SJSA1 (cell line): ENCODE results near the gene CPM. TPM values are rescaled to one million over a fixed set of nuclear protein-coding genes. Genes with fewer than 3 reads are reported as not detected.
"Not testable (repeated sequence)": the region's sequence is repeated elsewhere in the genome, so short reads cannot be mapped to it uniquely, and the experiment has no call there.

ENCODE experiments used
- DNase-seq, 2 experiments: peaks; one replicate each; pipeline ENCODE4 v3.0.0-alpha.2; 2015 to 2020; ENCODE audit warnings: low spot score in 2 of 2, low read depth in 1 of 2
- H3K27ac ChIP-seq: fragments of 250-450 bp; sonication (Bioruptor Pico); 2 replicates; pipeline ENCODE4 v1.5.1; 2020; ENCODE audit warnings: mild to moderate bottlenecking, moderate library complexity
- H3K27me3 ChIP-seq: fragments of 250-450 bp; sonication (Bioruptor Pico); replicated peaks from 2 replicates; pipeline ENCODE4 v1.5.1; 2020; ENCODE audit warnings: mild to moderate bottlenecking, moderate library complexity
- H3K36me3 ChIP-seq: fragments of 250-450 bp; sonication (Bioruptor Pico); 2 replicates; pipeline ENCODE4 v1.5.1; 2020; ENCODE audit warnings: mild to moderate bottlenecking
- H3K4me1 ChIP-seq: fragments of 250-450 bp; sonication (Bioruptor Pico); replicated peaks from 2 replicates; pipeline ENCODE4 v1.6.1; 2021; ENCODE audit warnings: mild to moderate bottlenecking
- H3K4me3 ChIP-seq: fragments of 250-450 bp; sonication (Bioruptor Pico); 2 replicates; pipeline ENCODE4 v1.5.1; 2020; ENCODE audit warnings: mild to moderate bottlenecking
- H3K9me3 ChIP-seq: fragments of 250-450 bp; sonication (Bioruptor Pico); replicated peaks from 2 replicates; pipeline ENCODE4 v1.5.1; 2020; ENCODE audit warnings: mild to moderate bottlenecking
- total RNA-seq: library from RNA; depleted of rRNA; stranded (reverse); fragments of >200 nt; shearing (Covaris generic); gene quantifications from 2 replicates; pipeline ENCODE4 v1.2.3, GENCODE V29; 2014

CPM gene
- total RNA-seq, 1 experiment from 2014 or later = 72.6 TPM

- H3K9me3 ChIP-seq = no peaks in the 10 kb centered on the region
- H3K36me3 ChIP-seq = peaks cover 96% of the 10 kb centered on the region
- peak overlapping the region; percentile 0 for H3K27ac ChIP-seq
- H3K27me3 ChIP-seq = no peaks in the 10 kb centered on the region
- peaks cover 19% of the 10 kb centered on the region for H3K4me1 ChIP-seq
- no peak overlapping the region for H3K4me3 ChIP-seq
- DNase-seq = peak in 1 of 2 experiments; percentile 93
Measured at GRCh38 chr12:68827895-68828671, 104.9 kb downstream of the CPM start.

DNA sequence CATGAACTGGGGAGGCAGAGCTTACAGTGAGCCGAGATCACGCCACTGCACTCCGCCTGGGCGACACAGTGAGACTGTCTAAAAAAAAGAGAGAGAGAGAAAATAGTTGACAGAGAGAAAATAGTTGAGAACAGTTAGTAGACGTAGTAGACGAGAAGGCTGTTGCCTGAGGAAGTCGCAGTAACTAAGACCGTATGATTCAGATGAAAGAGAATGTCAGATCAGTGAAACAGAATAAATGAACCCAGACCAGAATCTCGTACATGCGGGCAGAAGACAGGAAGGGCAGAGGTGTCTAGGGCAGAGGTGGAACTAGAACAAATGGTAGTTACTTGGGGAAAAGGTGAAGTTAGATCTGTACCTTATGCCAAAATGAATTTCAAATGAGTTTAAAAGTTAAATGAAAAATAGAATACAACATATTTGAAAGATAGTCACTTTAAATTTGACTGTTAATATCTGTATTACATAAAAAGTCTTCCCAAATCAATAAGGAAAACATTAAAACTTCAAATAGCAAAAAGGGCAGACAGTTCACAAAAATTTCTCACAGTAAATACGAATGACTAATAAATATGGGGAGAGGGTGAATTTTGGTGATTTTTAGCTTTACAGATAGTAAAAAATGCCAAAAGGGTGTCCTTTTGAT, 107.3 kb downstream of the CPM start:
- peaks cover 99% of the 10 kb centered on the region for H3K36me3 ChIP-seq
- H3K27me3 ChIP-seq = no peaks in the 10 kb centered on the region
- H3K9me3 ChIP-seq = no peaks in the 10 kb centered on the region
- no peak overlapping the region for H3K4me3 ChIP-seq
- peak in 1 of 2 experiments; percentile 90 for DNase-seq
- H3K4me1 ChIP-seq = peaks cover 17% of the 10 kb centered on the region
- no peak overlapping the region for H3K27ac ChIP-seq

DNA sequence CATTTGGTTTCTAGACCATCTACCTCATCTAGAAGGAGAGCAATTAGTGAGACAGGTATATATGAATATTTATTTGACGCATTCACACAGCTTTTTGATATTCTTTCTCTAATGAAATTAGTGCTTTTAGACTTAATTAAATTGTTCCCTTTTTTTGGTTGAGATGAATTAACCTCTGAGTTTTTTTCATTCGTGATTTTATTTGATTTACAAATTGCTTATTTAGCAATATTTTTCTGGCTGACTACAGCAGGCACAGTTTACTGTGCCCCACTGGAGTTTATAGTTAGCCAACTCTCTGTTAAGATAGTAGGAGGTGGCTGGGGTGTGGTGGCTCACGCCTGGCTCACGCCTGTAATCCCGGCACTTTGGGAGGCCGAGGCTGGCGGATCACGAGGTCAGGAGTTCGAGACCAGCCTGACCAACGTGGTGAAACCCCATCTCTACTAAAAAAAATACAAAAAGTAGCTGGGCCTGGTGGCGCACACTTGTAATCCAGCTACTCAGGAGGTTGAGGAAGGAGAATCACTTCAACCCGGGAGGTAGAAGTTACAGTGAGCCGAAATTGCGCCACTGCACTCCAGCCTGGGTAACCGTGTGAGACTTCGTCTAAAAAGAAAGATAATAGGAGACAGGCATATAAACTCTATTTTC, 108.2 kb downstream of the CPM start:
- DNase-seq = peak; percentile 72 to 91
- H3K27ac ChIP-seq = no peak overlapping the region
- H3K4me3 ChIP-seq = no peak overlapping the region
- H3K9me3 ChIP-seq = no peaks in the 10 kb centered on the region
- peaks cover 17% of the 10 kb centered on the region for H3K4me1 ChIP-seq
- peaks cover 99% of the 10 kb centered on the region for H3K36me3 ChIP-seq
- no peaks in the 10 kb centered on the region for H3K27me3 ChIP-seq

- no peak overlapping the region for H3K4me3 ChIP-seq
- peaks cover 99% of the 10 kb centered on the region for H3K36me3 ChIP-seq
- peaks cover 17% of the 10 kb centered on the region for H3K4me1 ChIP-seq
- no peaks in the 10 kb centered on the region for H3K9me3 ChIP-seq
- peak; percentile 76 to 93 for DNase-seq
- H3K27me3 ChIP-seq = no peaks in the 10 kb centered on the region
- H3K27ac ChIP-seq = no peak overlapping the region
Measured at GRCh38 chr12:68824131-68824530, 108.8 kb downstream of the CPM start.

DNA sequence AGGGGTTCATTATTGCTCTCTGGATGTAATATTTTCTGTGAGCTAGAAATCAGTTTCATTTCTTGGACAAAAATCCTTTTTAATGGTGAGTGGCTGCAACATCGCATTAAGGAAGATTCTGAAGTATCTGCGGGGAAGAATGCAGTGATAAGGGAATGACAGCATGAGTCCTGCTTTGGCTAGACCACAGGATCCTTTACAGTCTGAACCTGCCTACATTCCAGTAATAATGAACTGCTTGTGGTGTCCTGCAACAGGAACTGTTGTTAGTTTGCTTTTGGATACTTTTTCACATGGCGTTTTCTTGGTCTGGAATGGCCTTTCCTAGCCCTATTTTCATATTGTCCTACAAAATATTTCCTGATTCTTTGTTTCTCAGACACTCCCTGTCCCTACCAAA, 109.3 kb downstream of the CPM start:
- peak in 1 of 2 experiments; percentile 82 for DNase-seq
- Histone ChIP-seq H3K27me3 (no peaks in the 10 kb centered on the region), H3K36me3 (peaks cover 99% of the 10 kb centered on the region), H3K4me1 (peaks cover 17% of the 10 kb centered on the region), H3K27ac (no peak overlapping the region), H3K9me3 (no peaks in the 10 kb centered on the region), H3K4me3 (no peak overlapping the region)

DNA sequence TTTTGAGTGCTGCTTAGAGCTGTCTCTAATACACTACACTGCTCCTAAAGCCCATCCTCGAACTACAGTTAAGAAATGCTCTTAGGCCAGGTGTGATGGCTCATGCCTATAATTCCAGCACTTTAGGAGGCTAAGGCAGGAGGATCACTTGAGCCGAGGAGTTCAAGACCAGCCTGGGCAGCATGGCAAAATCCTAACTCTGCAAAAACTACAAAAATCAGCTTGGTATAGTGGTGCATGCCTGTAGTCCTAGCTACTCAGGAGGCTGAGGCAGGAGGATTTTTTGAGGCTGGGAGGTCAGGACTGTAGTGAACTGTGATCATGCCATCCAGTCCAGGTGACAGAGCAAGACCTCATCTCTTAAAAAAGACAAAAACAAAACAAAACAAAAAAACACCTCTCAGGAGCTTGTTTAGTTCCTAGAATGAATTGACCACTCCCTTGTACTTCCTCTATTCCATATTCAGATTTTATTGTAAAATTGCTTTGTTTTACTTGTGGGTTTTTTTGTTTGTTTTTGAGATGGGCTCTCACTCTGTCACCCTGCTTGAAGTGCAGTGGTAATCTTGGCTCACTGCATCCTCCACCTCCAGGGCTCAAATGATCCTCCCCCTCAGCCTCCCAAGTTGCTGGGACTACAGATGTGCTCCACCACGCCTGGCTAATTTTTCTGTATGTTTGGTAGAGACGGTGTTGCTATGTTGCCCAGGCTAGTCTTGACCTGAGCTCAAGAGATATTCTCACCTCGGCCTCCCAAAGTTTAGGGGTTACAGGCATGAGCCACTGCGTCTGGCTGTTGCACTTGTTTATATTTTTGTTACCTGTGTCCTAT, 111.4 kb downstream of the CPM start:
- Histone ChIP-seq H3K4me1 (peaks cover 4% of the 10 kb centered on the region), H3K36me3 (peaks cover 96% of the 10 kb centered on the region), H3K27me3 (no peaks in the 10 kb centered on the region), H3K27ac (no peak overlapping the region), H3K9me3 (no peaks in the 10 kb centered on the region), H3K4me3 (no peak overlapping the region)
- peak; percentile 82 to 95 for DNase-seq

DNA sequence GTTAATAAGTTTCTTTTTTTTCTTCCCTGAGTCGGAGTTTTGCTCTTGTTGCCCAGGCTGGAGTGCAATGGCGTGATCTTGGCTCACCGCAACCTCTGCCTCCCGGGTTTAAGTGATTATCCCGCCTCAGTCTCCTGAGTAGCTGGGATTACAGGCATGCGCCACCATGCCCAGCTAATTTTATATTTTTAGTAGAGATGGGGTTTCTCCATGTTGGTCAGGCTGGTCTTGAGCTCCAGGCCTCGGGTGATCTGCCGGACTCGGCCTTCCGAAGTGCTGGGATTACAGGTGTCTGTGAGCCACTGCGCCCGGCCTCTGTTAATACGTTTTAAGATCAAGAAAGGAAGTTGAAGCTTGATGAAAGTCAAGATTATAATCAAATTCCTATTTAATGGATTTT, 113.5 kb downstream of the CPM start:
- H3K36me3 ChIP-seq = peaks cover 97% of the 10 kb centered on the region
- not testable (repeated sequence) for H3K27ac ChIP-seq, H3K27me3 ChIP-seq, H3K4me1 ChIP-seq, H3K9me3 ChIP-seq, H3K4me3 ChIP-seq
- DNase-seq = peak; percentile 74 to 94

DNA sequence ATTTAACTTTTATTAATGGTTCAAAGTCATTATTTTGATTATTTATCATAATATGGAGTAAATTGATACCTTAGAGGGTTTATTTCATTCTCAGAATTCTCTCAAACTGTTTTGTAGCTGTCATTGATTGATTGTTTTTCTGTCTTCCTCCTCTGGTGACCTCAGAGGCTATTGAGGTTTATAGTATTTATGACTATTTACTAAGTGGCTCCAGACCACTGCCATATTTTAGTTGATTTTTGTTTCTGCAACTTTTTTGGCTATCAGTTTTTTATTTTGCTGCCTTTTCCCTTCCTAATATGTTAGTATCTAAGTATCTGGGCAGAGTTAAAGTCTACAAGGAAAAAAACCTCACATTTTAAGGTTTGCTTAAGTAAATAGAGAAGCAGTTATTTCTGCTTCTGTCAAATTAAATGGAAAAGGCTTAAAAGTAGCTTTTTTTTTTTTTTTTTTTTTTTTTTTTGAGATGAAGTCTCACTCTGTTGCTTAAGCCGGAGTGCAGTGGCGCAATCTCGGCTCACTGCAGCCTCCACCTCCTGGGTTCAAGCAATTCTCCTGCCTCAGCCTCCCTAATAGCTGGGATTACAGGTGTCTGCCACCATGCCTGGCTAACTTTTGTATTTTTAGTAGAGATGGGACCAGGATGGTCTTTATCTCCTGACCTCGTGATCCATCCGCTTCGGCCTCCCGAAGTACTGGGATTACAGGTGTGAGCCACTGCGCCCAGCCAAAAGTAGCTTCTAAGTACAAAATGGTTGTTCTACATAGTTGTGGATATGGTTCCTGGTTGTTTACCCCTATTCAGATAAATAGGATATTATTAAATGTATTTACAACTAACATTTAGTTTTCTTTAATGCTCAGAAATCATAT, 116.8 kb downstream of the CPM start:
- H3K36me3 ChIP-seq = peaks cover 97% of the 10 kb centered on the region
- H3K4me3 ChIP-seq = no peak overlapping the region

DNA sequence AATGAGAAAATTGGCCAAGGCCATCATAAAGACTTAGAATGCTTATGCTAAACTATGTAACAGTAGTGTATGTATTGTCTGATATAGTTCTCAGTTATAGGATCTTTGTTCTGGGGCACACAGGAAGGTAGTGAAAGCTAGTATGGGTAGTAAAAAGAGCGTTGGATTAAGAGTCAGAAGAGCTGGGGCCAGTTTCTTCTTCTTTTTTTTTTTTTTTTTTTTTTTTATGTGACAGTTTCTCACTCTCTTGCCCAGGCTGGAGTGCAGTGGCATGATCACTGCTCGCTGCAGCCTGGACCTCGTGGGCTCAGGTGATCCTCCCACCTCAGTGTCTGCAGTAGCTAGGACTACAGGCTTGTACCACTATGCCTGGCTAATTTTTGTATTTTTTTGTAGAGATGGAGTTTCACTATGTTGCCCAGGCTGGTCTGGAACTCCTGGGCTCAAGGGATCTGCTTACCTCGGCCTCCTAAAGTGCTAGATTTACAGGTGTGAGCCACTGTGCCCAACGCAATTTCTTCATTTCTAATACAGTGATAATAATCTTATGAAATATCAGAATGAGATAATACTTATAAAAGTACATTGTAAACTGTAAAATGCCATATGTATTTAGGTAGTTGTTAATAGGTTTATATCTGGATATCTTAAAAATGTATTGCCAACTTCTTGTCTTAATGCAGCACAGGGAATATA, 117.6 kb downstream of the CPM start:
- H3K4me1 ChIP-seq = no peaks in the 10 kb centered on the region
- peak; percentile 73 to 88 for DNase-seq
- H3K9me3 ChIP-seq = no peaks in the 10 kb centered on the region
- peaks cover 97% of the 10 kb centered on the region for H3K36me3 ChIP-seq
- H3K4me3 ChIP-seq = no peak overlapping the region
- no peaks in the 10 kb centered on the region for H3K27me3 ChIP-seq
- H3K27ac ChIP-seq = no peak overlapping the region

More for the DNA sequence above, 116.8 kb downstream of the CPM start:
- H3K9me3 ChIP-seq = no peaks in the 10 kb centered on the region
- H3K27ac ChIP-seq = no peak overlapping the region
- H3K27me3 ChIP-seq = no peaks in the 10 kb centered on the region
- H3K4me1 ChIP-seq = peaks cover under 1% of the 10 kb centered on the region
- DNase-seq = peak; percentile 73 to 93

DNA sequence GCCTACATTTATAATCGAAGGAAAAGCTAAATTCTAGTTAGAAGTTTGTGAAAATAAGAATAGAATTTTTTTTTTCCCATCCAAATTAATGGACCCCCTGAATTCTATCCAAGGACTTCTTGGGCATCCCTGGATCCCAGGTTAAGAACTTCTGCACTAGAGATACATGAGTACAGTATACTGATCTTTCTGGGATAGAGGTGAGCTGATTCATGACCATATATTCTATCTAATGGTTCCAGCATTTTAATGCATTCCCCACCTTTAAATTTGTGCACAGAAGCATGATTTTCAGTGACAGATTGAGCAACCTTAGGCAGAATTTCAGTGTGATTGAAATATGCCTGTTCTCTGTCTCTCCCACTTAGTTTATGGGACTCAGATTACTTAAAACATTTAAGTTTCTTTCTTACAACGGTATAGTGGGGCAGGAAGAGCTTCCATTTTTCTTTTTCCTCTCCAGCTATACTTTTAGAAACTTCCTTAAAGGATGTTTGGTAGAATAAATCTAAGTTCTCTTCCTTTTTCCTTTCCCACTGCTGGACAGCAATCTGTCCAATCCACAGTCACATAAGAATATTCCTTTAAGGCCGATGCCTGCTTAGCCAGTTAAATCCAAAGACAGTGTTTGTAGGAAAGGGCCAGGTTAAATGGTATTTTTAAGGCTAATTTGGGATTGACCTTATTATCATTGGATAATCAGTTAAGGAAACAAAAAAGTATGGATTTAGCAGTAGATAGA, 118.3 kb downstream of the CPM start:
- H3K27ac ChIP-seq = no peak overlapping the region
- H3K4me3 ChIP-seq = no peak overlapping the region
- H3K4me1 ChIP-seq = no peaks in the 10 kb centered on the region
- peak; percentile 70 to 71 for DNase-seq
- no peaks in the 10 kb centered on the region for H3K9me3 ChIP-seq
- peaks cover 97% of the 10 kb centered on the region for H3K36me3 ChIP-seq
- no peaks in the 10 kb centered on the region for H3K27me3 ChIP-seq

DNA sequence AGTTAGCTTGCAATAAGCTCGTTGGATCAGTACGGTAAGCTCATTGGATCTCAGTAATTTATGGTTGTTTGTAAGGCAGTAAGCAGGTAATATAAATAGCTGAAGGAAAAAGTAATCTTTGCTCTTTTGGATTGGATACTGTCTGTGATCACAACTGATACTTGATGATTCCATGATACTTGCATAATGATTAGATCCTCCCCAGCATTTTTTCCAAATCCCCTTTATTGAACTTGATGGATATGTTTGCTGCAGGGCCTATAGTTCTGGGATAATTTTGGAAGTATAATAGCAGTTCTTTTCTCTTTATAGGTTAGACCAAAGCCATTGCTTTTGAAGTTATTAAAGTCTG, 119.8 kb downstream of the CPM start:
- no peak for DNase-seq
- peaks cover 97% of the 10 kb centered on the region for H3K36me3 ChIP-seq
- no peak overlapping the region for H3K4me3 ChIP-seq
- no peaks in the 10 kb centered on the region for H3K27me3 ChIP-seq
- no peaks in the 10 kb centered on the region; the same call in 1 of the 2 replicates for H3K9me3 ChIP-seq
- H3K4me1 ChIP-seq = peaks cover 9% of the 10 kb centered on the region
- H3K27ac ChIP-seq = no peak overlapping the region
